Endometrial microvascular endothelial cells (primary cell): ENCODE measurements around the gene AREL1. TPM values are rescaled to one million over a fixed set of nuclear protein-coding genes. Genes with fewer than 3 reads are reported as not detected.

Experiments used
- in situ Hi-C: cut with HindIII; loops from 2 replicates; pipeline ENCODE4 v1.10.0; 2017; ENCODE audit warnings: low sequenced_read_pairs, low pct_unique_long_range_greater_than_20kb; ENCODE audit errors: inconsistent ontology term
- total RNA-seq: library from RNA; depleted of rRNA; stranded (reverse); fragments of >200 nt; gene quantifications from one replicate; pipeline ENCODE4 v1.2.3, GENCODE V29; 2015; ENCODE audit errors: inconsistent ontology term

AREL1 gene
- total RNA-seq, 1 donor from 2014 or later = 38.0 TPM

GRCh38 chr14:74667758-74668157 is 45.1 kb downstream of the AREL1 start:
- in situ Hi-C loops = loop anchor here (25.0 kb wide), 1 partner anchor 195 kb away; no protein-coding TSS in a partner anchor

GRCh38 chr14:74664717-74665116 is 48.2 kb downstream of the AREL1 start:
- in situ Hi-C loops = loop anchor here (25.0 kb wide), 1 partner anchor 198 kb away; no protein-coding TSS in a partner anchor

- in situ Hi-C loops = loop anchor here (25.0 kb wide), 1 partner anchor 198 kb away; no protein-coding TSS in a partner anchor
Measured at GRCh38 chr14:74663884-74664283, 49.0 kb downstream of the AREL1 start.

GRCh38 chr14:74661726-74662450 is 51.0 kb downstream of the AREL1 start:
- in situ Hi-C loops = loop anchor here (25.0 kb wide), 1 partner anchor 200 kb away; no protein-coding TSS in a partner anchor

GRCh38 chr14:74660863-74661262 is 52.0 kb downstream of the AREL1 start:
- in situ Hi-C loops = loop anchor here (25.0 kb wide), 1 partner anchor 201 kb away; no protein-coding TSS in a partner anchor

- in situ Hi-C loops = loop anchor here (25.0 kb wide), 1 partner anchor 202 kb away; no protein-coding TSS in a partner anchor
Measured at GRCh38 chr14:74660167-74660566, 52.7 kb downstream of the AREL1 start.

- in situ Hi-C loops = loop anchor here (25.0 kb wide), 1 partner anchor 204 kb away; no protein-coding TSS in a partner anchor
Measured at GRCh38 chr14:74658535-74659131, 54.2 kb downstream of the AREL1 start.

GRCh38 chr14:74656964-74657363 is 55.9 kb downstream of the AREL1 start:
- in situ Hi-C loops = loop anchor here (25.0 kb wide), 1 partner anchor 205 kb away; no protein-coding TSS in a partner anchor

- in situ Hi-C loops = loop anchor here (25.0 kb wide), 1 partner anchor 207 kb away; no protein-coding TSS in a partner anchor
Measured at GRCh38 chr14:74655599-74656395, 57.1 kb downstream of the AREL1 start.

GRCh38 chr14:74654931-74655330 is 57.9 kb downstream of the AREL1 start:
- in situ Hi-C loops = loop anchor here (25.0 kb wide), 1 partner anchor 207 kb away; no protein-coding TSS in a partner anchor

- in situ Hi-C loops = loop anchor here (25.0 kb wide), 1 partner anchor 209 kb away; no protein-coding TSS in a partner anchor
Measured at GRCh38 chr14:74653386-74654138, 59.3 kb downstream of the AREL1 start.

GRCh38 chr14:74652541-74652940 is 60.3 kb downstream of the AREL1 start:
- in situ Hi-C loops = loop anchor here (25.0 kb wide), 1 partner anchor 210 kb away; no protein-coding TSS in a partner anchor

- in situ Hi-C loops = loop anchor here (25.0 kb wide), 1 partner anchor 211 kb away; no protein-coding TSS in a partner anchor
Measured at GRCh38 chr14:74650927-74651686, 61.8 kb downstream of the AREL1 start.

GRCh38 chr14:74649673-74650072 is 63.2 kb downstream of the AREL1 start:
- in situ Hi-C loops = loop anchor here (25.0 kb wide), 1 partner anchor 213 kb away; no protein-coding TSS in a partner anchor

GRCh38 chr14:74649167-74649566 is 63.7 kb downstream of the AREL1 start:
- in situ Hi-C loops = no loop called here

GRCh38 chr14:74648601-74649000 is 64.3 kb downstream of the AREL1 start:
- in situ Hi-C loops = no loop called here

- in situ Hi-C loops = no loop called here
Measured at GRCh38 chr14:74647678-74648461, 65.0 kb downstream of the AREL1 start.
